GM23338 (cell line): ENCODE results near the gene DCLRE1B. TPM values are rescaled to one million over a fixed set of nuclear protein-coding genes. Genes with fewer than 3 reads are reported as not detected.

Experiments used
- ATAC-seq: fragments of 200-7000 bp; cut with Tn5 transposase; 3 replicates; pipeline ENCODE4 v1.9.1; 2020
- DNase-seq: peaks from one replicate; pipeline ENCODE4 v3.0.0-alpha.2; 2015; ENCODE audit warnings: low spot score
- H2AFZ ChIP-seq: fragments of 200-600 bp; sonication (generic); 2 replicates; pipeline ENCODE4 v1.8.0; 2016; ENCODE audit warnings: antibody characterized with exemption, mild to moderate bottlenecking, moderate library complexity
- H3F3A ChIP-seq: fragments of 200-600 bp; sonication (generic); replicated peaks from 2 replicates; pipeline ENCODE4 v1.8.0; 2017; ENCODE audit warnings: antibody characterized with exemption, mixed run types, low read depth
- H3K27ac ChIP-seq: fragments of 200-600 bp; sonication (generic); 2 replicates; pipeline ENCODE4 v1.6.1; 2016; ENCODE audit warnings: low read depth
- H3K27me3 ChIP-seq: fragments of 200-600 bp; sonication (generic); 2 replicates; pipeline ENCODE4 v1.8.0; 2016; ENCODE audit warnings: mild to moderate bottlenecking, mixed run types, moderate library complexity; ENCODE audit not compliant: insufficient read depth
- H3K36me3 ChIP-seq: fragments of 200-600 bp; sonication (generic); 2 replicates; pipeline ENCODE4 v1.8.0; 2016; ENCODE audit warnings: mild to moderate bottlenecking; ENCODE audit not compliant: insufficient read depth
- H3K4me1 ChIP-seq: fragments of 200-600 bp; sonication (generic); 2 replicates; pipeline ENCODE4 v1.8.0; 2016; ENCODE audit warnings: mild to moderate bottlenecking, moderate library complexity; ENCODE audit not compliant: insufficient read depth
- H3K4me2 ChIP-seq: fragments of 200-600 bp; sonication (generic); 2 replicates; pipeline ENCODE4 v1.7.1; 2017; ENCODE audit warnings: mixed run types
- H3K4me3 ChIP-seq: fragments of 200-600 bp; sonication (generic); 2 replicates; pipeline ENCODE4 v1.6.1; 2016; ENCODE audit warnings: mixed run types
- H3K79me2 ChIP-seq: fragments of 200-600 bp; sonication (generic); replicated peaks from 2 replicates; pipeline ENCODE4 v1.8.0; 2017; ENCODE audit warnings: mild to moderate bottlenecking; ENCODE audit not compliant: insufficient read depth
- H3K9me2 ChIP-seq: fragments of 200-600 bp; sonication (generic); 2 replicates; pipeline ENCODE4 v1.8.0; 2017; ENCODE audit not compliant: insufficient read depth
- H4K20me1 ChIP-seq: fragments of 200-600 bp; sonication (generic); replicated peaks from 2 replicates; pipeline ENCODE4 v1.8.0; 2017; ENCODE audit warnings: mild to moderate bottlenecking; ENCODE audit not compliant: insufficient read depth
- H3K27ac Mint-ChIP-seq: 2 replicates; pipeline ENCODE4 v1.8.0; 2020; ENCODE audit warnings: inconsistent platforms, mild to moderate bottlenecking, moderate library complexity, mixed read lengths
- H3K27me3 Mint-ChIP-seq: 3 replicates; pipeline ENCODE4 v1.8.0; 2022; ENCODE audit warnings: low read depth, mild to moderate bottlenecking, moderate library complexity, mixed read lengths, inconsistent platforms; ENCODE audit not compliant: insufficient read depth, poor library complexity
- H3K36me3 Mint-ChIP-seq: 3 replicates; pipeline ENCODE4 v1.8.0; 2021; ENCODE audit warnings: low read depth, mild to moderate bottlenecking, inconsistent platforms, moderate library complexity, mixed read lengths
- H3K4me1 Mint-ChIP-seq: 3 replicates; pipeline ENCODE4 v1.8.0; 2020; ENCODE audit warnings: mild to moderate bottlenecking, inconsistent platforms, mixed read lengths
- H3K4me3 Mint-ChIP-seq: 3 replicates; pipeline ENCODE4 v1.8.0; 2021; ENCODE audit warnings: moderate library complexity, mild to moderate bottlenecking, inconsistent platforms, mixed read lengths
- H3K9me3 Mint-ChIP-seq: 3 replicates; pipeline ENCODE4 v1.8.0; 2020; ENCODE audit warnings: moderate library complexity, mild to moderate bottlenecking, inconsistent platforms, mixed read lengths
- CREB1 ChIP-seq: fragments of 250-450 bp; sonication (Bioruptor Pico); IDR thresholded peaks from 2 replicates; pipeline ENCODE4 v1.5.0; 2020; ENCODE audit warnings: low read depth, mild to moderate bottlenecking, moderate library complexity
- CTCF ChIP-seq, 2 experiments: fragments of 200-600 bp in 1 of 2; sonication (generic) in 1 of 2; conservative IDR thresholded peaks; 2 replicates each; pipeline versions ENCODE4 v1.5.1 to v1.6.1; 2016 to 2017; ENCODE audit warnings: antibody characterized with exemption in 2 of 2, low read depth in 2 of 2, mild to moderate bottlenecking in 2 of 2, moderate library complexity in 1 of 2
- ETS1 ChIP-seq: IDR thresholded peaks from 2 replicates; pipeline ENCODE4 v1.6.1; 2016; ENCODE audit warnings: antibody characterized with exemption
- EZH2 ChIP-seq: fragments of 200-600 bp; sonication (generic); IDR thresholded peaks from one replicate; pipeline ENCODE4 v1.8.0; 2017; ENCODE audit warnings: antibody characterized with exemption, mild to moderate bottlenecking, low read depth; ENCODE audit not compliant: unreplicated experiment
- EZH2phosphoT487 ChIP-seq: fragments of 200-600 bp; sonication (generic); IDR thresholded peaks from one replicate; pipeline ENCODE4 v1.8.1; 2018; ENCODE audit warnings: antibody characterized with exemption; ENCODE audit not compliant: unreplicated experiment
- JUNB ChIP-seq: IDR thresholded peaks from one replicate; pipeline ENCODE4 v1.6.1; 2016; ENCODE audit warnings: antibody characterized with exemption; ENCODE audit not compliant: unreplicated experiment
- POLR2AphosphoS5 ChIP-seq: IDR thresholded peaks from 2 replicates; pipeline ENCODE4 v1.6.1; 2016; ENCODE audit warnings: antibody characterized with exemption, low read depth
- REST ChIP-seq: IDR thresholded peaks from one replicate; pipeline ENCODE4 v1.6.1; 2018; ENCODE audit warnings: antibody characterized with exemption; ENCODE audit not compliant: unreplicated experiment
- ZNF114 ChIP-seq: fragments of 250-450 bp; sonication (Bioruptor Pico); IDR thresholded peaks from 2 replicates; pipeline ENCODE4 v1.5.0; 2020; ENCODE audit warnings: mild to moderate bottlenecking, moderate library complexity
- ZNF462 ChIP-seq: fragments of 250-450 bp; sonication (Bioruptor Pico); IDR thresholded peaks from 2 replicates; pipeline ENCODE4 v1.5.0; 2020; ENCODE audit warnings: mild to moderate bottlenecking, moderate library complexity
- polyA plus RNA-seq: library from polyadenylated mRNA; unstranded; fragments of >200 nt; fragmentation: Nextera tagmentation; extraction: Ambion mirVana; gene quantifications from 2 replicates; pipeline ENCODE4 v1.2.1, GENCODE V29; 2016
- total RNA-seq: library from RNA; depleted of rRNA; stranded (reverse); fragments of >200 nt; shearing (Covaris generic); gene quantifications from 2 replicates; pipeline ENCODE4 v1.2.3, GENCODE V29; 2014

Gene DCLRE1B
- total and polyA plus RNA-seq, 2 experiments from 2014 or later: 6.3 to 9.7 TPM

- H3K4me2 ChIP-seq: no peak overlapping the region
- no peak overlapping the region for H3K4me3 ChIP-seq
- H3K4me1 ChIP-seq: 0 out of 2 replicates have a peak, but pooled peaks cover 7% of the 10 kb centered on the region
- peaks cover 23% of the 10 kb centered on the region; the same call in 2 of the 3 replicates for H3K36me3 Mint-ChIP-seq
- ATAC-seq (no peak), DNase-seq (no peak)
- H3F3A ChIP-seq: no peaks in the 10 kb centered on the region
- no peak overlapping the region for H3K27ac ChIP-seq
- H3K4me1 Mint-ChIP-seq: peaks cover 13% of the 10 kb centered on the region
- H3K9me2 ChIP-seq: no peaks in the 10 kb centered on the region
- H3K27me3 ChIP-seq: no peaks in the 10 kb centered on the region
- H3K4me3 Mint-ChIP-seq: no peak overlapping the region
- no peaks in the 10 kb centered on the region; the same call in 1 of the 2 replicates for H3K36me3 ChIP-seq
- no peak overlapping the region for H2AFZ ChIP-seq
- H4K20me1 ChIP-seq: peaks cover 20% of the 10 kb centered on the region
- no peak overlapping the region for H3K27ac Mint-ChIP-seq
- H3K9me3 Mint-ChIP-seq: no peaks in the 10 kb centered on the region
- TF ChIP-seq REST (no peak), ZNF462 (CRISPR knock-in tag) (no peak), EZH2phosphoT487 (no peak), CREB1 (CRISPR knock-in tag) (no peak), JUNB (no peak), POLR2AphosphoS5 (no peak), EZH2 (no peak), CTCF (conservative IDR thresholded peaks at IDR 0.05; ENCODE audit: low read depth in 2 of 2) (no peak), ETS1 (no peak), ZNF114 (CRISPR knock-in tag) (no peak)
- H3K79me2 ChIP-seq: peaks cover 74% of the 10 kb centered on the region
- H3K27me3 Mint-ChIP-seq: no peaks in the 10 kb centered on the region
Measured at GRCh38 chr1:113941245-113941559, 36.1 kb downstream of the DCLRE1B start.
